Epidermal melanocyte (primary cell): Measurements from ENCODE around the gene MED15.
"Not testable (repeated sequence)": the region's sequence is repeated elsewhere in the genome, so short reads cannot be mapped to it uniquely, and the experiment has no call there.

Source experiments
- DNase-seq: peaks from one replicate; pipeline ENCODE4 v3.0.0; 2011; ENCODE audit warnings: low spot score; ENCODE audit not compliant: insufficient read length

The MED15 gene

GRCh38 chr22:20531404-20532201, 24.2 kb downstream of the MED15 start:
- DNase-seq, result no peak

GRCh38 chr22:20532256-20532993, 25.0 kb downstream of the MED15 start:
- no peak for DNase-seq

- DNase-seq, result no peak
Measured at GRCh38 chr22:20533095-20533878, 25.9 kb downstream of the MED15 start.

- DNase-seq, result no peak
Measured at GRCh38 chr22:20533879-20534265, 26.5 kb downstream of the MED15 start.

GRCh38 chr22:20536590-20537324, 29.3 kb downstream of the MED15 start:
- DNase-seq, result no peak

GRCh38 chr22:20537325-20537756, 29.9 kb downstream of the MED15 start:
- no peak for DNase-seq

DNA sequence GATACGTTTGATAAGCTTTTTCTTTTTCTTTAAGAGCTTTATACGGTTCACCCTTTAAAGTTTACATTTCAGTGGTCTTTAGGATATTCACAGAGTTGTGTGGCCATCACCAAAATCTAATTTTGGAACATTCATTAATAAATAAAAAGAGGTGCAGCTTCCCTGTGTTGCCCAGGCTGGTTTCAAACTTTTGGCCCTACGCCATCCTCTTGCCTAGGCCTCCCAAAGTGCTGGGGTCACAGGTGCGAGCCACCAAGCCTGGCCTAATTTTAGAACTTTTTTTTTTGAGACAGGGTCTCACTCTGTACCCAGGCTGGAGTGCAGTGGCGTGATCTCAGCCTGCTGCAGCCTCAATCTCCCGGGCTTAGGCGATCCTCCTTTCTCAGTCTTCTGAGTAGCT, 30.6 kb downstream of the MED15 start:
- DNase-seq, result no peak

DNA sequence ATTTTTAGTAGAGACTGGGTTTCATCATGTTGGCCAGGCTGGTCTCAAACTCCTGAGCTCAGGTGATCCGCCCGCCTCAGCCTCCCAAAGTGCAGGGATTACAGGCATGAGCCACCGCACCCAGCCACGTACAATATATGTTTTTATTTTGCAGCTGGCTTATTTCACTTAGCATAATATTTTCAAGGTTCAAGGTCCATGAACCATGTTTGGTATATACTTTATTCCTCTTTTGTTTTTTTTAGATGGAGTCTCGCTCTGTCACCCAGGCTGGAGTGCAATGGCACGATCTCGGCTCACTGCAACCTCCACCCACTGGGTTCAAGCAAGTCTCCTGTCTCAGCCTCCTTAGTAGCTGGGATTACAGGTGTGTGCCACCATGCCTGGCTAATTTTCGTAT, 31.5 kb downstream of the MED15 start:
- DNase-seq, result not testable (repeated sequence)

DNA sequence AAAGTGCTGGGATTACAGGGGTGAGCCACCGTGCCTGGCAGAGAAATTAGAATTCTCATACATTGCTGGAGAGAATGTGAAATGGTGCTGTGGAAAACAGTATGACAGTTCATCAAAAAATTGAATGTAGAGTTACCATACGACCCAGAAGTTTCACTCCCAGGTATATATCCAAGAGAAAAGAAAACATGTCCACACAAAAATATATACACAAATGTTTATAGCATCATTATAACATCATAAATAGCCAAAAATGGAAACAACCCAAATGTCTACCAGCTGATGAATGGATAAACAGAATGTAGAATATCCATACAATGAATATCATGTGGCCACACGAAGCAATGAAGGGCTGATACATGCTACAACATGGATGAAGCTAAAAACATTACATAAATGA, 34.6 kb downstream of the MED15 start:
- DNase-seq, result no peak

DNA sequence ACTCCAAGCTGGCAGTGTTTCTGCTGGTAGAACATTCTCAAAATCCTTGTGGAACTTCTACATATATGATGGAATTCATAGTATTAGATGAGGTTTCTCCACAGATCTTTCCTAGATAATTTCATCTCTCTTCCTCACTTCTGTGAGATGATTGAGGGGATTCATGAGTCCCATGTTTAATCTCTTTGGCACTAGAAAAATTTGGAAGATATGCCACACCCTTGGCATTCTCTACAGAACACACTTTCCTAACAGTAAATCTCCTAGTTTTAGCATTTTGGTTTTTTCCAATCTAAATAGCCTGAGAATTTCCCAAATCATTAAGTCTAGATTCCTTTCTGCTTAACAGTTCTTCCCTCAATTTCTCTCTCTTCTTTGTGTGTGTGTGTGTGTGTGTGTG, 35.3 kb downstream of the MED15 start:
- DNase-seq, result no peak

DNA sequence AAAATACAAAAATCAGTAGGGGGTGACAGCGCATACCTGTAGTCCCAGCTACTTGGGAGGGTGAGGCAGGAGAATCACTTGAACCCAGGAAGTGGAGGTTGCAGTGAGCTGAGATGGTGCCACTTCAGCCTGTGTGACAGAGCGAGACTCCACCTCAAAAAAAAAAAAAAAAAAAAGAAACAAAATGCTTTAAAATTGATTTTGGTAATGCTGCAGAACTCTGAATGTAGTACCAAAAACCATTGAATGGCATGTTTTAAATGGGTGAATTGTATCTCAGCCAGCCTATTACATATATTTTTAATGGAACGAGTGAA, 37.9 kb downstream of the MED15 start:
- not testable (repeated sequence) for DNase-seq

DNA sequence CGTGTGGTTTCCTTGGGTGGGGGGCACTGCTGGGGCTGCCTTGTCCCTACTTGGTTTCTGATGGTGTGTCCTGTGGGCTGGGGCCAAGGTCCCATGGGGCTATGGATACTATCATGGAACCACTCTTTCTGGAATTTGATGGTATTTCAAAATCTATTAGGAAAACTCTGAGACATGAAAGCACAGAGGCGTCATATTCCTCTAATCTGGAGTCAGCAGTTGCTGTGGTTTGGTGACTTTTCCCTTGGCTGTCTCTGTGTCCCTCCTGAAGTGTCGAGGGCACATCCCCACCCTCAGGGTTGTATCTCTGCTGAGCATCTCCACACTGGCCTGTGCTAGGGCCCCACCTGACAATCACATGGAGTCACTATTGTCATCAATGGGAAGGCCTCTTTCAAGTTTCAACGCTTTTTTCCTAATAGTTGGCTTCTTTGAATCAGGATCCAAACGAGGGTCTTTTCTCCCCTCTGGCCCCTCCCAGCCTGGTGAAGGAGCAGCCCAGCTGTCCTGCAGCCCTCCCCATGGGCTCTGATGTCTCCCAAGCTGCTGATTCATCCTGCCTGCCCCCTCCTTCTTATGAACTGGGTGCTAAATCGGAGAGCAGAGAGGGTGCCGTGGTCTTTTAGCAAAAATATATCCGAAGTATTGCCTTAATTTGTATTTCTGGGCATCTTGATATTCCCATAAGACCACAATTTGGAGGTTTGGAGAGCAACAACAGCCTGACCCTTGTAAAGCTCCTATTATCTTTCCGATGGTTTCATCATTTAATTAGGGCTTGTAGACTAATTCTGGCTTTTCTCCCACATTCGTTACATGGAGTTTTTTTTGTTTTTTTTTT, 38.5 kb downstream of the MED15 start:
- no peak for DNase-seq

DNA sequence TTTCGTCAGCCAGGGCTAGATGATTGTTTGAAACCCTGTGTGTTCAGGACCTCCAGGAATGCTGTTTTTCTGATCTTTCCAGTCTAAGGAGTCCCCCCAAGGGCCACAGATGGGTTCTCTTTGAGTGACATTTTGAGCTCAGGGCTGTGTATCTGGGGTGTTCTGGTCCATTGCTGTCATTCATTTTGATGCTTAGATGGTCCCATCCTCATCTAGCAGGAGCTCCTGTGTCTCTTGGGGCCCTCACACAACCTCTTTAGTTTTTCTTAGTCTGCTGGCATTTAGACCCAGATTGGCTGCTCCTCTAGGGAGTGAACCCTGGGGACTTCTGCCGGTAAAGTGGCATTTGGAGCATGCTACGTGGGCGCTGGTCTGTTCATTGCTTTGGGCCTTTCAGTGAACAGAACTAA, 39.1 kb downstream of the MED15 start:
- no peak for DNase-seq

- no peak for DNase-seq
Measured at GRCh38 chr22:20547029-20547428, 39.6 kb downstream of the MED15 start.

- no peak for DNase-seq
Measured at GRCh38 chr22:20548806-20549205, 41.4 kb downstream of the MED15 start.

- DNase-seq, result no peak
Measured at GRCh38 chr22:20549232-20549841, 41.9 kb downstream of the MED15 start.

- DNase-seq, result no peak
Measured at GRCh38 chr22:20550057-20550817, 42.8 kb downstream of the MED15 start.

DNA sequence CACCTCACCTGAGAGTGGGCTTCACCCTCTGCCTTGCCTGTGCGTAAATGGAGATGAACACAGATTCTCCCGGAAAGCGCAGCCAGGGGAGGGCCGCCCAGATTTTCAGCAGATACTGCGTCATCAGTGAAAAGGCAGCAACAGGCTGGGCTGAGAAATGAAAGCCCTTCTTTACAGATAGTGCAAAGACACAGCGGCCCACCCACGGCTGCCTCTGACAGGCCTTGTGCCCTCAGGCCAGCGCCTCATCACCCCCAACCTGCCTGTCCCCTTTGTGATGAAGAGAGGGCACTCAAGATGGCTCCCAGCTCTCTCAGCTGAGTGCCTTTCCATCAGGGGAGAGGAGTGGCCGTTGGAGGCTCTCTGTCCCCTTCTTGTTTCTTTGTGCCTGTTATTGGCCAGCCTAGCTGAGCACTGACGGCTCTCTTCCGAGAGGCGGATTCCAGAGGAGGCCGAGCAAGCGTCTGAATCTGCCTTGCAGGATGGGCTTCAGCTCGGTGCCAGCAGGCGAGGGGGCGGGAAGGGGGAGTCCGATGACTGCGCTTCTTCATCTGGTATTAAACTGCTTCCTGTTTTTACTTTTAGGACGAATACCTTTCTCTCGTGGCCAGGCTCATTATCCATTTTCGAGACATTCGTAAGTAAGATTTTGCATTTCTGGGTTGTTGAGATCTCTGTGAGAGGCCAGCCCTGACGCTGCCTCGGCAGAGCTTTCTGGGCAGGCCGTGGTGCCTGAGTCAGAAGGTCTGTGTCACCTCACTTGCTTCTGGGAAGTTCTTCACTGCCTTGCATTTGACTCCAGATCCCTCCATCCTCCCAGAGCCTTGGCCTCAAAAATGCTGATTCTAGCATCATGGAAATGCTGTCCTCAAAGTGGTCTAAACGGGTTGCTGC, 43.7 kb downstream of the MED15 start:
- no peak for DNase-seq
